ENCODE data around the gene CPB1.

CPB1 gene

DNA sequence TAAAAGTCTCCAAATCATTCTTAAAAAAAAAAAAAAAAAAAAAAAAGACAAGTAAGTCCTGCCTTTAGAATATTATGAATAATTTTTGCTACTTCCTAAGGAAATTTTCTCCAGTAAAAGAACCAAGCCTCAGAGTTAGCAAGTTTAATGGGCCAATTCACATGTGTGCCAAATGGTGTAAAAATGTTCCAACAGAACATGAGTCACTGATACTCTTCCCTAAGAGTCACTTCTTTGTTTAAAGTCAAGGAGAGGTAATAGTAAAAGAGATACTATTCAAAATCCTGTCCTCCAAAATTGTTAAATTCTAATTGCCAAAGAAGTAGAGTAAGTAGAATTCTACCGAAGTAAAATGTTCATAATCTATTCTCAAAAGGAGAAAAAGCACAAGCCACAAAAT, 19.7 kb downstream of the CPB1 start:
- DNase-seq (ENCODE audit: low read depth in 2 of 2) = peak; percentile 4 to 56
- TF ChIP-seq, protein P1, sequence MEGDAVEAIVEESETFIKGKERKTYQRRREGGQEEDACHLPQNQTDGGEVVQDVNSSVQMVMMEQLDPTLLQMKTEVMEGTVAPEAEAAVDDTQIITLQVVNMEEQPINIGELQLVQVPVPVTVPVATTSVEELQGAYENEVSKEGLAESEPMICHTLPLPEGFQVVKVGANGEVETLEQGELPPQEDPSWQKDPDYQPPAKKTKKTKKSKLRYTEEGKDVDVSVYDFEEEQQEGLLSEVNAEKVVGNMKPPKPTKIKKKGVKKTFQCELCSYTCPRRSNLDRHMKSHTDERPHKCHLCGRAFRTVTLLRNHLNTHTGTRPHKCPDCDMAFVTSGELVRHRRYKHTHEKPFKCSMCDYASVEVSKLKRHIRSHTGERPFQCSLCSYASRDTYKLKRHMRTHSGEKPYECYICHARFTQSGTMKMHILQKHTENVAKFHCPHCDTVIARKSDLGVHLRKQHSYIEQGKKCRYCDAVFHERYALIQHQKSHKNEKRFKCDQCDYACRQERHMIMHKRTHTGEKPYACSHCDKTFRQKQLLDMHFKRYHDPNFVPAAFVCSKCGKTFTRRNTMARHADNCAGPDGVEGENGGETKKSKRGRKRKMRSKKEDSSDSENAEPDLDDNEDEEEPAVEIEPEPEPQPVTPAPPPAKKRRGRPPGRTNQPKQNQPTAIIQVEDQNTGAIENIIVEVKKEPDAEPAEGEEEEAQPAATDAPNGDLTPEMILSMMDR (IDR thresholded peaks at IDR 0.05; ENCODE audit: low read depth, low read length) = no peak

DNA sequence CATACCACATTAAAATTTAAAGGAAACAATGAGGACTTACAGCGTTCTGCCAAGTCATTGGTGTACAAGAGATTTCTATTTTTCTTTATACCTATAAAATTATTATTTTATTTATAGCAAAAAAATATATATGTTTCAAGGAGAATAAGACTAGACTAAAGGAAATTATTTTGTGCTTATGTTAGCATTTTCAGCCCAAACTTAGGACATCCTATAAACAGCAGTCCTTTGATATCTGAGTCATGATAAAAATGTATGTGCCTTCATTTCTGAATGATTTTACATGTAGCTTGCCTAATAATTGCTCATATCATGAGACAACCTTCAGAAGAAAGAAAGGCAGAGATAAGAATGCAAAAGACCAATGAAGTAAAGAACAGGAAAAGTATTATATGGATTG, 20.8 kb downstream of the CPB1 start:
- TF ChIP-seq, protein P1 (IDR thresholded peaks at IDR 0.05; ENCODE audit: low read depth, low read length) = no peak
- no peak overlapping the region for H3K4me3 ChIP-seq (replicated peaks in 1 of 2; ENCODE audit: low read depth in 2 of 2, low read length in 2 of 2)
- DNase-seq (ENCODE audit: low read depth in 2 of 2) = no peak

More for the DNA sequence above, 19.7 kb downstream of the CPB1 start:
- no peak overlapping the region for H3K4me3 ChIP-seq (replicated peaks in 1 of 2; ENCODE audit: low read depth in 2 of 2, low read length in 2 of 2)

DNA sequence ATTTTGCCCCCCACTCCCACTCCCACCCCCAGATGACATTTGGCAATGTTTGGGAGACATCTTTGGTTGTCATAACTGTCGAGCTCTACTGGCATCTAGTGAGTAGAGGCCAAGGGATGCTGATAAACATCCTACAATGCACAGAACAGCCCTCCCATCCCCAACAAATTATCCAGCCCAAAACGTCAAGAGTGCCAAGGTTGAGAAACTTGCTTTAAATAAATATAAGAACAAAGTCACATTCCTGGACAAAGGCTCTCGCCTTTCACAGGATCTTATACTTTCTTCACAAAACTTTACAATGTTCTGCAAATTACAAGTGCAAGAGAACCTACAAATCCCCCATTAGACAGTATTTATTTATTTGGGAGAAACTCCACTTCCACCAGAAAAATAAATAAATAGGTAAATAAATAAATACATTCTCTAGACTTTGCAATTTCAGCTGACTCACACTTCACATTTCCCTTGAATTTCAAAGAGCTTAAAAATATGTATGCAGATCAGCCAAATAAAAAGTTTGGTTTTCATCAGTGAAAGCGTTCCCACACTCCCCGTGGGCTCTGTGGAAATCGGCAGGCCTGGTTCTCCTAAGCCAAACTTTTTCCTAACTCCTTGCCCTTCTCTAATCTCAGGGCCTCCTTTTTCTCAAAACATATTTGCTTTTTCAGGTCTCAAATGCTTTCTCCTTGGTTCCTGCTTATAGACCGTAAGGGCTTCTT, 24.8 kb downstream of the CPB1 start:
- TF ChIP-seq, protein P1 (IDR thresholded peaks at IDR 0.05; ENCODE audit: low read depth, low read length) = no peak
- DNase-seq (ENCODE audit: low read depth in 2 of 2) = no peak
- no peak overlapping the region for H3K4me3 ChIP-seq (replicated peaks in 1 of 2; ENCODE audit: low read depth in 2 of 2, low read length in 2 of 2)

DNA sequence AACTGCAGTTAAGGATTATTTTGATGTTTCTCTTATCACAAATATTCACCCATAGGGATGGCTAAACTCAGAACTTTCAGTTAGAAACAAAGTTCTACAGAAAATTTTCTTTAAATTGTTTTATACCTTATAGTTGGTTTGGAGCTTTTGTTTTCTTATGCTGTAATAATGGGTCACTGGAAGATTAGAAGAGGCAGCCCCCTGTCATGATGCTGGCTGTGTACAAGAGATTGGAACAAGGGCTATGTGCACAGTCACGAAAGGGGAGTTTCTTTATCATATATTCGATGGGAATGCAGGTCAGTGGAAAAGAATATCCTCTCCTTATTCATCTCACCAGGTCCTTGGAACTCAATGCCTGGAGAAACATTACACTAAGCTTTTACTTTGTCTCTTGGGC, 25.5 kb downstream of the CPB1 start:
- TF ChIP-seq, protein P1 (IDR thresholded peaks at IDR 0.05; ENCODE audit: low read depth, low read length) = no peak
- H3K4me3 ChIP-seq (replicated peaks in 1 of 2; ENCODE audit: low read depth in 2 of 2, low read length in 2 of 2) = no peak overlapping the region
- no peak for DNase-seq (ENCODE audit: low read depth in 2 of 2)

DNA sequence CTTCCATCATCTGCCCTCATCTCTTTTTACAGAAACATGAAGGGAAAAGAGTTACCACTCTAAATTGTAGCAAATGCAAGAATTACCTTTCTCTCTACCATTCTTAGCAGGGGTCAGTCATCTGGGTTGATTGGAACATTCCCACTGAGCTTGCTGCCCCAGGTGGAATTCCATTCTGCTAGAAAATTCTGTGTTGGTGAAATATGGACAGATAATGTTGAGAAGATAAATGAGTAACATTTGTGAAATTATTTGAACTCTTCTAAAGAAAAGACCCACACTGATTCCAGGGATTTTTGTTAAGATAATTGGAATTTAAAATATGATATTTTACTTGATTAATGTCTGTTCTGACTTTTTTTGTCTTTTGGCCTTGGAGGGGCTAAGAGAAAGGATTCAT, 26.4 kb downstream of the CPB1 start:
- TF ChIP-seq, protein P1 (IDR thresholded peaks at IDR 0.05; ENCODE audit: low read depth, low read length) = no peak
- DNase-seq (ENCODE audit: low read depth in 2 of 2) = no peak
- no peak overlapping the region for H3K4me3 ChIP-seq (replicated peaks in 1 of 2; ENCODE audit: low read depth in 2 of 2, low read length in 2 of 2)

DNA sequence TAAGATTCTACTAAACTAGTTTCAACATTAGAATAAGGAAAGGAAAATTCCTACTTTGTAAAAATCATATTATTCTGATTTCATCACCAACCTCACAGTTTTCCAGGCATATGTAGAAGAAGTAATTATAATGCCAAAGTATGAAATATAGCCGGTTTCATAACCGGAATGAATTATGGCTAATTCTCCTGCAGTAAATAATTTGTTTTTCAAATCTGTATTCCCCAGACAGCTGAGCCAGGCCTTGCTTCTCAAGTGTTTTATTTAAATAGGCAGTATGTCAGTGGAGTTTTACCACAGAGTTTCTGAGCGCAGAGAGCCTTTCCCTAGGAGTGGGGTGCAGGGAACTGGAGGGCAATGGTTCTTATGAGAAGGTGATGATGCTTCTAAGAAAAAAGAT, 28.8 kb downstream of the CPB1 start:
- DNase-seq (ENCODE audit: low read depth in 2 of 2) = no peak
- no peak overlapping the region for H3K4me3 ChIP-seq (replicated peaks in 1 of 2; ENCODE audit: low read depth in 2 of 2, low read length in 2 of 2)
- TF ChIP-seq, protein P1 (IDR thresholded peaks at IDR 0.05; ENCODE audit: low read depth, low read length) = no peak

DNA sequence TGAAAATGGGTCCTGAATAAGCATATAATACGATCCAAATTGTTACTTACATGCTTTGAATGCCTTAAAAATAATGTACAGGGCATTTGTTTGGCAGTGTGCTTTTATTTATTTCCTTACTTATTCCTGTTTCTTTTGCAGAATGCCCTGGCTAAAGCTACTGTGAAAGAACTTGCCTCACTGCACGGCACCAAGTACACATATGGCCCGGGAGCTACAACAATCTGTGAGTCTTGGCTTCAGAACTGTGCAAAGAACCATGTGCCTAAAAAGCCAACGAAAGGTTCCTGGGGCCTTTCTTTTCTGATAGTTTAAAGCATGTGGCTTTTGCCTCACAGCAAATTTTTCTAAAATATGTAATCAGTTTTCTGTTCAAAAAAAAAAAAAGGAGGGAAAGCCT, 29.7 kb downstream of the CPB1 start:
- no peak for DNase-seq (ENCODE audit: low read depth in 2 of 2)
- H3K4me3 ChIP-seq (replicated peaks in 1 of 2; ENCODE audit: low read depth in 2 of 2, low read length in 2 of 2) = no peak overlapping the region
- TF ChIP-seq, protein P1 (IDR thresholded peaks at IDR 0.05; ENCODE audit: low read depth, low read length) = no peak
